ENCODE measurements around the gene STX1A.

- no peak for TF ChIP-seq POLR2A (IDR thresholded peaks at IDR 0.05; ENCODE audit: insufficient read depth in 1 of 2, low read depth in 2 of 2, low read length in 2 of 2)
- TF ChIP-seq DZIP1 (CRISPR knock-in tag; IDR thresholded peaks at IDR 0.05), result no peak
Observed at GRCh38 chr7:73712773-73713172, 6.7 kb downstream of the STX1A start.
